ENCODE data around the gene VWA3B. TPM values are rescaled to one million over a fixed set of nuclear protein-coding genes. Genes with fewer than 3 reads are reported as not detected.

Gene VWA3B
- total RNA-seq, 6 experiments from 2014 or later = 0.09 to 0.24 (median 0.13) TPM; not detected in 2

DNA sequence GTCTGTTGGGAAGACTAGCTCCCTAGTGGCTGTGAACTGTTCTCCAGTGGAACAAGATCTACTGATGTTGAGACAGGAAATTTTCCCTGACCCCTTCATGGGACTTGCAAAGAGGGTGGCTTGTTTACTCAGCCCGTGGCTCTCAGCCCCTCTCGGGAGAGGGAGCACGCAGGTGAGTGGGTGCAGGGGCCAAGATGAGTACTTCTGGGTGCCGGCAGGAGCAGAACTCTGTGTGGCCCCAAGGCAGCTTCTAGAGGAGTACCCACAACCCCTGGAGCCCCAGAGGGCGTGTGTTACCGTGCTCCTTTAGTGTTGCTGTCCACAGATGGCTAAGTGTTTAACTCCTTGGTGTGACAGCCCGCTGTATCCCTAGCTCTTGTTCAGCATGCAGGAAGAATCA, 191.1 kb downstream of the VWA3B start:
- no peaks in the 10 kb centered on the region for H3K9me3 ChIP-seq

DNA sequence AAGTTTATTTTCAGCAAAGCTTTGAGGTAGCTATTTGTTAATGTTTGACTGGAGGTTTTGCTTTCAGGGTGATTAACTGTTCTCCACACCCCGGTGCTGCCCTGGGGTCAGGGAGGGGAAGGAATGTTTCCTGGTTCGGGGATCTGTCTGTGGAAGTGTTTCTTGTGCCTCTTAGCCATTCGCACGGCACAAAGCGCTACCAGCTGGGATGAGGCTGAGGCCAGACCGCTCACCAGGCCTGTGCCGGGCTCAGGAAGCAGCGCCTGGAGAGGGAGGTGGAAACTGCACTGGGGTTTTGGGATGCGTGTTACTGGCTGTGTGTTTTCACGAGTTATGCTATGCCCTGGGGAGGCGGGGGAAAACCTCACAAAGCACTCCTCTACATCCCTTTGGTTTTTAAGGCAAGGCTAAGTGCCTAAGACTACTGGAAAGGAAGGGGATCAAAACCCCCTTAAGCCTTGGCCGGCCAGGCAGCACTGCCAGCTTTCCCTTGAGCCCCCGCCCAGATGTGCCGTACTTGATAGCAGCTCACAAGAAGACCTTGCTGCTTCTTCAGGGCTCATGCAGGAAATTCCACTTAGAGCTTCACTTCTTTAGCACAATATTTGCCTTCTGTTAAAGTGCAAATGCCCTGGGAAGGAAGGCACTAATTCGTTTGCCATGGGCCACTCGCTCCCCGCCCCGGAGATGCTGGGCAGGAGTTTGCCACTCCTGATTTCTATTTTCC, 193.6 kb downstream of the VWA3B start:
- DNase-seq (peak in 1 of 3 donors; percentile 36), ATAC-seq (peak; percentile 72 to 89 (median 78))
- no peaks in the 10 kb centered on the region for H3K27me3 ChIP-seq
- H3K4me1 ChIP-seq = no peaks in the 10 kb centered on the region
- WGBS (ENCODE audit: insufficient coverage, low coverage, low lambda C conversion rate, missing lambda C conversion rate) = 55% methylated on average over 12 of the region's 18 CpGs
- intact Hi-C loops (cut with DNase I) = no loop called here
- H3K4me3 ChIP-seq = no peak overlapping the region
- no peaks in the 10 kb centered on the region for H3K9me3 ChIP-seq
- TF ChIP-seq, protein P1, sequence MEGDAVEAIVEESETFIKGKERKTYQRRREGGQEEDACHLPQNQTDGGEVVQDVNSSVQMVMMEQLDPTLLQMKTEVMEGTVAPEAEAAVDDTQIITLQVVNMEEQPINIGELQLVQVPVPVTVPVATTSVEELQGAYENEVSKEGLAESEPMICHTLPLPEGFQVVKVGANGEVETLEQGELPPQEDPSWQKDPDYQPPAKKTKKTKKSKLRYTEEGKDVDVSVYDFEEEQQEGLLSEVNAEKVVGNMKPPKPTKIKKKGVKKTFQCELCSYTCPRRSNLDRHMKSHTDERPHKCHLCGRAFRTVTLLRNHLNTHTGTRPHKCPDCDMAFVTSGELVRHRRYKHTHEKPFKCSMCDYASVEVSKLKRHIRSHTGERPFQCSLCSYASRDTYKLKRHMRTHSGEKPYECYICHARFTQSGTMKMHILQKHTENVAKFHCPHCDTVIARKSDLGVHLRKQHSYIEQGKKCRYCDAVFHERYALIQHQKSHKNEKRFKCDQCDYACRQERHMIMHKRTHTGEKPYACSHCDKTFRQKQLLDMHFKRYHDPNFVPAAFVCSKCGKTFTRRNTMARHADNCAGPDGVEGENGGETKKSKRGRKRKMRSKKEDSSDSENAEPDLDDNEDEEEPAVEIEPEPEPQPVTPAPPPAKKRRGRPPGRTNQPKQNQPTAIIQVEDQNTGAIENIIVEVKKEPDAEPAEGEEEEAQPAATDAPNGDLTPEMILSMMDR (IDR thresholded peaks at IDR 0.05) = no peak
- no peak for TF ChIP-seq POLR2A (IDR thresholded peaks at IDR 0.05)
- H3K36me3 ChIP-seq = no peaks in the 10 kb centered on the region
- H3K27ac ChIP-seq = no peak overlapping the region

More for the DNA sequence above, 191.1 kb downstream of the VWA3B start:
- intact Hi-C loops (cut with DNase I) = no loop called here
- Histone ChIP-seq H3K36me3 (no peaks in the 10 kb centered on the region), H3K4me1 (no peaks in the 10 kb centered on the region), H3K4me3 (no peak overlapping the region), H3K27ac (no peak overlapping the region), H3K27me3 (no peaks in the 10 kb centered on the region)
- WGBS (ENCODE audit: insufficient coverage, low coverage, low lambda C conversion rate, missing lambda C conversion rate) = 77% methylated on average over 4 of the region's 7 CpGs
- TF ChIP-seq, protein P1 (IDR thresholded peaks at IDR 0.05) = no peak
- no peak for TF ChIP-seq POLR2A (IDR thresholded peaks at IDR 0.05)
- DNase-seq = no peak
- ATAC-seq = no peak

DNA sequence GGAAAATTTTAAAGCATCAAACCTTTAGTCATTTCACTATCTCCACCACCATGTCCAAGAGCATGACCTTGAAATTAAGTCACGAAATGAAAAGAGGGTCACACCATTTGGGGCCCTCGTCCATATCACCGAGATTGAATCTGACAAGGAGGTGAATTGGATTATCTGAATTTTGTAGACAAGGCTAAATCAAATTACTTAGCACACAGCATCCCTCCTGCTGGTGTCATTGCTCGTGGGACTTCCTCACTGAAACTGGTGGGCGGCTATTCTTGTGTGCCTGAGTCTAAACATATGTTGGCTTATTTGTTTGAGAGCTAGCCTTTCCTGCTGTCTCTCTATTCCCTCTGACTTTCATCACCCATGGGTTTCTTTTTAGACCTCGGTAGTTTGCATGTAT, 194.6 kb downstream of the VWA3B start:
- Histone ChIP-seq H3K9me3 (no peaks in the 10 kb centered on the region), H3K4me3 (no peak overlapping the region), H3K27me3 (no peaks in the 10 kb centered on the region), H3K27ac (no peak overlapping the region), H3K36me3 (no peaks in the 10 kb centered on the region), H3K4me1 (no peaks in the 10 kb centered on the region)
- WGBS (ENCODE audit: insufficient coverage, low coverage, low lambda C conversion rate, missing lambda C conversion rate) = 79% methylated on average over 6 of the region's 6 CpGs
- DNase-seq (no peak), ATAC-seq (no peak)
- intact Hi-C loops (cut with DNase I) = no loop called here
- TF ChIP-seq POLR2A (IDR thresholded peaks at IDR 0.05) = no peak

DNA sequence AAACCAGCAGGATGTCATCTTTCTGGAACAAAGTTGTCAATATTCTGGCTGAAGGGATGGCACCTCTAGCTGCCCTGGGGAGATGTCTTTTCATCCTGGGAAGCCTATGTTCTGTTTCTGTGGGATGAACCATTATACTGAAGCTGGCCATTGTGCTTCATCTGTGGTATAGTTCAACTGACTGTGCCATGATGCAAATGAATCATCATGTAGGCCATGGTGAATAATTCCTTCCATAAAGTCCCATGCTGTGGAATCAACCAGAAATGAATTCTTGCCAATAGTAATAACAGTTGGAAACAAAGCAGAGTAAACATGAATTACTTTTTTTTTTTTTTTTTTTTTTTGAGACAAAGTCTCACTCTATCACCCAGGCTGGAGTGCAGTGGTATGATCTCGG, 195.1 kb downstream of the VWA3B start:
- ATAC-seq (no peak), DNase-seq (no peak)
- intact Hi-C loops (cut with DNase I) = no loop called here
- H3K9me3 ChIP-seq = no peaks in the 10 kb centered on the region
- H3K27ac ChIP-seq = no peak overlapping the region
- H3K36me3 ChIP-seq = no peaks in the 10 kb centered on the region
- no peak overlapping the region for H3K4me3 ChIP-seq
- no peaks in the 10 kb centered on the region for H3K27me3 ChIP-seq
- TF ChIP-seq POLR2A (IDR thresholded peaks at IDR 0.05) = no peak
- TF ChIP-seq, protein P1 (IDR thresholded peaks at IDR 0.05) = no peak
- no peaks in the 10 kb centered on the region for H3K4me1 ChIP-seq
- WGBS (ENCODE audit: insufficient coverage, low coverage, low lambda C conversion rate, missing lambda C conversion rate) = no CpG with 5 or more reads among the region's 1 CpG

DNA sequence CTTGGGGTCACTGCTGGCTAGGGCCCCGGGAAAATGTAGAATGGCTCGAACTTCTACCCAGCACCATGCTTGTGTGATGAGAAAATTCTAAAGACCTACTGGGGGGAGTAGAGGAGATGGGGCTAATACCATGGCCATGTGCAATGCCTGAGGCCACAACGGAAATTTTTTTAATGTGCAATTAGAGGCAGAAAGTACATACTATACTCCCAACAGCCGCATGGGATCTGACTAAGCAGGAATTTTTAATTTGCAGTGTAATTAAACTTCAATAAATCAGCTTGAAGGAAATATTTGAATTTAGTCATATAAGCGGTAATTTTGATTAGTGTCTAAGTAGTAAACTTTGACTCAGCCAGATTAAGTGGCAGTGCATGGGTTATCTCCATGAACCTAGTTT, 206.1 kb downstream of the VWA3B start:
- H3K9me3 ChIP-seq = no peaks in the 10 kb centered on the region
- intact Hi-C loops (cut with DNase I) = no loop called here
- no peak for ATAC-seq

More for the DNA sequence above, 206.1 kb downstream of the VWA3B start:
- no peak overlapping the region for H3K27ac ChIP-seq
- no peak overlapping the region for H3K4me3 ChIP-seq
- H3K27me3 ChIP-seq = no peaks in the 10 kb centered on the region
- peaks cover 0 to 27% (median 10%) of the 10 kb centered on the region in 4 donors for H3K4me1 ChIP-seq
- no peaks in the 10 kb centered on the region for H3K36me3 ChIP-seq
- DNase-seq = no peak
- TF ChIP-seq, protein P1 (IDR thresholded peaks at IDR 0.05) = no peak
- TF ChIP-seq POLR2A (IDR thresholded peaks at IDR 0.05) = no peak
- WGBS (ENCODE audit: insufficient coverage, low coverage, low lambda C conversion rate, missing lambda C conversion rate) = 92% methylated on average over 5 of the region's 5 CpGs
